Activated CD4-positive, CD25-positive, alpha-beta regulatory T cell treated with anti-CD3 and anti-CD28 coated beads, Interleukin-2, amount 50 U/mL, for 72 hours (primary cell): Measurements from ENCODE around the gene GTF3C2.
"Not testable (repeated sequence)": the region's sequence is repeated elsewhere in the genome, so short reads cannot be mapped to it uniquely, and the experiment has no call there.

Experiments
- DNase-seq: peaks from one replicate; pipeline ENCODE4 v3.0.0; 2021

Gene GTF3C2

DNA sequence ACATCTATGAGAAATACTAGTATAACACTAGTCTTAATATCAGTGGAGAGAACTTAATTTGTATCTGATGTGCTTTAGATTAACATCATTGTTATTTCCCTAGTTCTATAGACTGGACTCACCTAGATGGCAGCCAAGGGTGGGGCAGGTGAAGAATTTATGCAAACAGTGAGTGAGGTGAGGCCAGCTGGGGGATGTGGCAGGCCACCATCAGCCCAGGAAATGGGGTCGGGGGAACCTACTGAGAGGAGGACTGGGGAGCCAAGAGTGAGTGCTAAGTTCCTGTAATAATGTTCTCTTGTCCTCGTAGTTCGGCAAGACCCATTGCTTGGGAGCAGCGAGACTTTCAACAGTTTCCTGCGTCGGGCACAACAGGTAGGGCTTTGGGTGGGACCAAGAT is 16.4 kb upstream of the GTF3C2 start:
- no peak for DNase-seq

DNA sequence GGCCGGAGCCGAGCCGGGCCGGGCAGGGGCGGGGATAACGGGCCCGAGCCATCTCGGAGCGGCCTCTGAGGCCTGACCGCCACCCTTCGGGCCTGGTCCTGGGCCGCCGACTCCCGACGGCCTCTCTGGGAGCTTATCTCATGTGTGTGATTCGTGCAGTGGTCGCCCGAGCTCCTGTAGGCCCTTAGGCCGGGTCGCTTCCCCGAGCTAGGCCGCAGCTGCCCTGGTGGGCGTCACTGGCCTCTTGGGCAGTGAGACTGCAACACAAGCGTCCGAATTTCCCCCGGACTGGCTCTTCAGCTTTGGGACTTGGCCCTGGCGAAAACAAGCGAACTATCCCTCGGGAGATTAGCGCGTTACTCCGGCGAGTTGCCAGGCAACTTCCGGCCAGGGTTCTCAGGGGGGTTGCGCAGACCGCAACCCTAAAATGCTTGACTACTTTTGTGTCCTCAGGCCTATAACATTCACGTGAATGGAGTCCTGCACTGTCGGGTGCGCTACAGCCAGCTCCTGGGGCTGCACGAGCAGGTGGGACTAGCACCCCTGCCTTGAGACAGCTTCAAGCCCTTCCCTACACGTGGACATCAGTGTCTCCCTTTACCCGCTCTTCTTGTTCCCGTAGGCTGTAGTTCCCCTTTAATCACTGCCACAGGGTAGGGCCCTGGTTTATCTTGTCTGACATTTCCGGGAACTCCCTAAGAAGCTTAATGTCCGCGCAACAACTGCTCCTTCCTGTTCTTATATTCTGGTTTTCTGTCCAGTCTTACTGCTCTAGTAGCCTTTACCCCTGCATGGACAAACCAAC is 14.5 kb upstream of the GTF3C2 start:
- DNase-seq: peak; percentile 49

DNA sequence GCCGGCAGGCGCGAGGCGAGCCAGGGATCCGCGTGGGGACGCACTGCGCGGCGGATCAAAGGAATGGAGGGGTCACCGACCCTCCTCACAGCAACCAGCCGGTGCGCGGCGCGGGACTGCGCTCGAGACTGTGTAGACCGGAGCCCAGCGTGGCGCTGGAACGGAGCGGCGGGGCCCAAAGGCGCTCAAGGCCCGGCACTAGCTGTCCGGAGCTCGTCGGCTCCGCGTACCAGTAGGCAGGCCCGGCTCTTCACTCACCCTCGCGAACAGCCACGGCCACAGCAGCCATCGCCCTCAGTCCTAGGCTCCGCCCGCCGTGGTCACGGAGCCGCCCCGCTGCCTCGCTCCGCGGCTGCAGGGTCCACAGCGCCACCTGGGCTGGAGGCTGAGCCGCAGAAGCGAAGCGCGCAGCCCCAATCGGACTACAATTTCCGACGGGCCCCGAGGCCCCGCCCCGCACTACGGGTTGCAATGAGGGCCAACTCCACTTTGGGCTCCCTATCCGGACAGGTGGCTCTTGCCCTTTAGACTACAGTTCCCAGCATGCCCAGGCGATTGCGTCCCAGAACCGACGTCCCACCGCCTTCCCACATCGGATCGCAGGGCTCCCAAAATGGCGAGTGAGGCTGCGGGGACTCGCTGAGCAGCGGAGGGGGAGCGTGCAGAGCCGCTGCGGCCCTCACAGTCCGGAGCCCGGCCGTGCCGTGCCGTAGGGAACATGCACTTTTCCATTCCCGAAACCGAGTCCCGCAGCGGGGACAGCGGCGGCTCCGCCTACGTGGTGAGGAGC is 13.7 kb upstream of the GTF3C2 start, which contains the start of the genes EIF2B4 and SNX17:
TSS of gene EIF2B4 (minus strand) at position 313 of the 790 bp plus-strand sequence. CDS start at position 289, 24 bp downstream.
TSS of gene SNX17 (plus strand) at position 591 of the 790 bp plus-strand sequence. CDS start at position 719, 128 bp downstream.
- DNase-seq: peak; percentile 99

DNA sequence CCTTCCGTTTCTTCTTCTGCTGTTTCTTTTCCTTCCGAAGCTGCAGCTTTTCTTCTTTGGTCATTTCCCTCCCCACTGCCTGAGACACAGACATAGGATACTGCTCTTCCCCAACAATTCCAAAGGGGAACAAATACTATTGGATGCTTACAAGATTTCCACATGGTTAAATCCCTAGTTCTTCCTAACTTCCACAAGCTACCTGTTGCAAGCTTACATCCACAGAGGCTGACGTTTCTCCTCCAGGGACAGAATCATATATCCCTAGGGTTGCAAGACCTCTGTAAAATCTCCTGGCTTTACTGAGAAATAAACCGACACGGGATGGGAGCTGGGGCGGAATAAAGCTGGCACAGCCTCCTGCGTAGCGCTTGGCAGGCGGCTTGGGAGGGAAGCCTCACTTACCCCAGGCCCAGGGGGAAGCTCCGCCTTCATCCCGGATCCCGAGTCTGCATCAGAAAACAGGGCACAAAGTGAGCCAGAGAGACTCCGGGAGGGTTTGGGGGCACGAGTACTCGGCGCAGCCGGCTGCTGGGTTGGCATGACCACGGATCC is 13.0 kb upstream of the GTF3C2 start:
- no peak for DNase-seq

DNA sequence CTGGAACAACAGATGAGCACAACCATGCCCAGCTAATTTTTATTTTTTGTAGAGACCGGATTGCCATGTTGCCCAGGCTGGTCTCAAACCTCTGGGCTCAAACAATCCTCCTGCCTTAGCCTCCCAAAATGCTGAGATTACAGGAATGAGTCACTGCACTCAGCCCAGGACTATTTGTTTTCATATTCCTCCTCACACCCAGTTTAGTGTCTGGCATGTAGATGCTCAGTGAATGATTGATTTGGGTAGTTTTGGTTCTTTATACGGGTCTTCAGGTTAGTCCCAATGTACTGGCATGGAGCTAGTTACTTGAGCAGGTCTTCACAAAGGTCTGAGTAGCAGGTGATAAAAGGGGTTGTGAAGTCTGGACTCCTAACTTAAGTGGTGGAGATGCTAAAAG is 7.4 kb upstream of the GTF3C2 start:
- no peak for DNase-seq

DNA sequence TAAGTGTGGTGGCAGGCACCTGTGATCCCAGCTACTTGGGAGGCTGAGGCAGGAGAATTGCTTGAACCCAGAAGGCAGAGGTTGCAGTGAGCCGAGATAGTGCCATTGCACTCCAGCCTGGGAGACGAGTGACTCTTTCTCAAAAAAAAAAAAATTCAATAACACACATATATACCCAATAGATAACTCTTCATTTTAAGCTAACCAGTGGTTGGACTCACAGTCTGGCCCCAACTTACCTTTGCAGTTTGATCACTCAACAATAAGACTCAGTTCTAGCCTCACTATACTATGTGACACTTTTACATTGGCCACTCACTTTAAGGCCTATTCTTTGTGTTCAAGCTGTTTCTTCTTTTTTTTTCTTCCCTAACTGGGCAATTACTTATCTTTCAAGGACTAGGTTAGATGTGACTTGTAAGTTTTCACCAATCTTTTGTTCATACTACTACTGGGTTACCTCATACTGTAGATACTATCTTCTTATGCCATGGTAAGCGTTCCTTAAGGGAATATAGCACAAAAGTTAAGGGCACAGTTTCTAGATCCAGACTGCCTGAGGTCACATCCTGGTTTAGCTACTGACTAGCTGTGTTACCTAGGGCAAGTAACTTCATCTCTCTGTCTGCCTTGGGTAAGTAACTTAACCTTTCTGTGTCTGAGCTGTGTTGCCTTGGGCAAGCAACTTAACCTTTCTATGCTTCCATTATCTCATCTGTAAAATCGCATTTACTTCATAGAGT is 6.3 kb upstream of the GTF3C2 start:
- DNase-seq: no peak

DNA sequence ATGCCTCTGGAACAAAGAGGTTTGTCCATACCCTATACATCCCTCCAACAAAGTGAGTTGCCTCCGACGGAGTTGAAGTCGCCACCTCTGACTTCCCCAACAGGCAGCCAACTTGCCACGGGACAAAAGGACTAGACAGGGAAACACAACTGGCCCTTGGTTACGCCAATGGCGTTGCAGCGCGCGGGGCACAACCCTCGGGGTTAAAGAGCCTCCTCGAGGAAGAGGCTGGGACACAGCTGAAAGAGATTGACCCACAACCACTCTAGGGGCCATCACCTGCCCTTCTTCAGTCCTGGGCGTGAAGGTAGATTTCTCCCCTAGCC is 545 bp downstream of the GTF3C2 start:
- no peak for DNase-seq

DNA sequence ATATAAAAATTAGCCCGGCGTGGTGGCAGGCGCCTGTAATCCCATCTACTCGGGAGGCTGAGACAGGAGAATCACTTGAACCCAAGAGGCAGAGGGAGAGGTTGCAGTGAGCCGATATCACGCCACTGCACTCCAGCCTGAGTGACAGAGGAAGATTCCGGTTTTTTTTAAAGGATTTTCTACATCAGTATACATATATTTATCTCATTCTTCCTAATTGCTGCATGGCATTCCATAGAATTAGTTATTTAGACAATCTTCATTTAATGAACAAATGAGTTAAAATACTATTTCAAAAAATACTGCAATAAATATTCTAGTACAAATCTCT is 2.0 kb downstream of the GTF3C2 start:
- DNase-seq: no peak

DNA sequence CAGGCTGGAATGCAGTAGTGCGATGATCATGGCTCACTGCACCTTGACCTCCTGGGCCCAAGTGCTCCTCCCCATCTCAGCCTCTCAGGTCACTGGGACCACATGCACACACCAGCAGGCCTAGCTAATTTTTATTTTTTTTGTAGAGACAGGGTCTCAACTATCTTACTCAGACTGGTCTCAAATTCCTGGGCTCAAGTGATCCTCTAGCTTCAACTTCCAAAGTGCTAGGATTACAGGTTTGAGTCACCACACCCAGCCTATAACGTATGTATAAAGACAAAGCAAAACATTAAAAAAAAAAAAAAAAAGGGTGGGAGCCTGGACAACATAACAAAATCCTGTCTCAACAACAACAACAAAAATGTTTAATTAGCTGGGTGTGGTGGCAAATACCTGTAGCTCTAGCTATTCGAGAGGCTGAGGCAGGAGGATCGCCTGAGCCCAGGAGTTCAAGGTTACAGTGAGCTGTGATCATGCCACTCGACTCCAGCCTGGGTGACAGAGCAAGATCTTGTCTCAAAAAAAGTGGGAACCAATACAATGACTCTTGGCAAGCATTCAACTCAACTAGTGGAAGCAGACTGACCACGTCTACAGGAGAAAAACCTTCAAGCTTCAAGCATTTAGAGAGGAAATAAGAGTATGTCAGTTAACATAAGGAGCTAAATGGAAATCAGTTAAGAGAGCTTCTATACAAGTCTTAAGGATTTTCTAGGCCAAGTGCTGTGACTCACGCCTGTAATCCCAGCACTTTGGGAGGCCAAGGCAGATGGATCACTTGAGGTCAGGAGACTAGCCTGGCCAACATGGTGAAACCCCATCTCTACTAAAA is 2.6 kb downstream of the GTF3C2 start:
- no peak for DNase-seq

DNA sequence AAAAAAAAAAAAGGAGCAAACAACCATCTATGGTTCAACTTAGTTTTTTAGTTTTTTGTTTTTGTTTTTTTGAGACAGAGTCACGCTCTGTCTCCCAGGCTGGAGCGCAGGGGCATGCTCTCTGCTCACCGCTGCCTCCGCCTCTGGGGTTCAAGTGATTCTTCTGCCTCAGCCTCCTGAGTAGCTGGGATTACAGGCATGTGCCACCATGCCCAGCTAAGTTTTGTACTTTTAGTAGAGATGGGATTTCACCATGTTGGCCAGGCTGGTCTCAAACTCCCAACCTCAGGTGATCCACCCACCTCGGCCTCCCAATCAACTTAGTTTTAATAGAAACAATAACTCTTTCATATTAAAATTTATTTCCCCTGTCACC is 3.2 kb downstream of the GTF3C2 start:
- not testable (repeated sequence) for DNase-seq

DNA sequence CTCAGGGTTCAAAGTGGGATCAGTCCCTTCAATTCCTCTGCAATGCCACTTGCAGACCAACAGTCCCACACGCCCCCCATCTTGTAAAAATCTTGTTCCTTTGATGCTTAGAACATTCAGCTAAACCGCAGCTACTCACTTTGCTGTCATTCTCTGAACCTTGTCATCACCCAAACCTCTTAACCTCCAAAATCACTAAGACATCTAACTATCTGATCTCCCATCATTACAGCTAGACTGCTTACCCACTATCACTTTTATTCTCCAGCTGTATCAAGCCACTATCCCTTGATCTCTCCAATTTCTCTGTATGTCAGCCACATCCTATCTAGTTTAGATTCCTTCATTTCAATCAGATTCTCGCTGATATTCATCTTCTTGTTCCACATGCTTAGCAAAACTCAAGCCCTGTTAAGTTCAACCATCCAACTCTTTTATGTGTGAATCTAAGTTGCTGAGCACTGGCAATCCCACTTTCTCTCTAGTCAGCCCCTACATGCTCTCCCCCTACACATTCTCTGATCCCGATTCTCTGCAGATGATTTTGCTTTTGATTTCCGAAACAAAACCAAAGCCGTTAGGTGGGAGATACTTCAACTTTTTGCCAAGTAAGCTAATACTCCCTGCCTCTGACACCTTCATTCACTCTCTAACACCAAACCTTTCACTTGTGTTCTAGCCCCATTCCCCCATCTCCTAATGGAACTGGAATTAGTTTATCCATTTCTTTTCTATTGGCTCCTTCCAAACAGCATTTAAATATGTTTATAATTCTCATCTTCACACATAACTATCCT is 4.6 kb downstream of the GTF3C2 start:
- no peak for DNase-seq

DNA sequence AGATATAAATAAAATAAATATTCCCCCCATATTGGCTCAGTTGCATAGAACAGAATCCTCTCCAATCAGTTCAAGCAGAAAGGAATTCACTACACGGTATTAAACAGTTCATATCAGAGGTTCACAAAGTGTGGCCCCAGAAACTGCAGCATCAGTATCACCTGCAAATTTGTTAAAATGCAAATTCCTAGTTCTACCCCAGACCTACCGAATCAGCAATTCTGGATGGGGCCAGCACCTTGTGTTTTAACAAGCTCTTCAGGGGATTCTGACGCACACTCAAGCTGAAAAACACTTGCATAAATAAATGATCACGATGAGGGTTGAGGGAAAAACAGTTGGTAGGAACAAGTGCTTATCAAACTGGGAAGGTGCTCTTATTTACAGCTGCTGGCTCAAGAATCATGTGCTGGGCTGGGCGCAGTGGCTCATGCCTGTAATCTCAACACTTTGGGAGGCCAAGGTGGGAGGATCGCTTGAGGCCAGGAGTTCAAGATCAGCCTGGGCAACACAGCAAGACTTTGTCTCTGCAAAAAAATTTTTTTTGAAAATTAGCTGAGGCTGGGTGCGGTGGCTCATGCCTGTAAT is 6.4 kb downstream of the GTF3C2 start:
- no peak for DNase-seq

DNA sequence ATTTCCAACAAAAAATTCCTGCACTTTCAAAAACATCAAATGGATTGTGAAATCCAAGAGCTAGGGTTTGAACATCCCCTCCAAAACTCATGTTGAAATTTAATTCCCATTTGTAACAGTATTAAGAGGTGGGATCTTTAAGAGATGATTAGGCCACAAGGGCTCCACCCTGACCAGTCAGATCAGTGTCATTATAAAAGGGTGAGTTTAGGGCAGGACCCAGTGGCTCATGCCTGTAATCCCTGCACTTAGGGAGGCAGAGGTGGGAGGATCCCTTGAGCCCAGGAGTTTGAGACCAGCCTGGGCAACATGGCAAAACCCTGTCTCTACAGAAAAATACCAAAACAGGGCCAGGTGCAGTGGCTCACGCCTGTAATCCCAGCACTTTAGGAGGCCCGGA is 8.9 kb downstream of the GTF3C2 start:
- no peak for DNase-seq

DNA sequence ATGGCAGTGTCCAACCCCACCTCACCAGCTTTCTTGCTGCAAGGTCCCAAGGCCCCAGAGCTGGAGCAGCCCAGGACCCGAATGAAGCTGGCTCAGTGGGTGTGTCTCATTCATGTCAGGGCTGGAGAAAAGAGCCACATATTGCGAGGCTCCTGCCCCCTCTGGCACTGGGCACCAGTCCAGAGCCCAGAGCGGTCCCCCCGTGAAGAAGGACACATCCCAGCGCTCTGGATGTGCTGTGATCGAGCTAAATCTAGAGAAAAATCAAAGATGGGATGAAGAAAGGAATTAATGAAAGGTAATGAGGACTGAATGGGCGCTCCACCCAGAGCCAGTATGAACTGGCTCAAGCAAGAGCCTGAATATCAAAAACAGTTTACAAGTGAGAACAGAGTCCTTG is 20.4 kb downstream of the GTF3C2 start:
- DNase-seq: no peak

DNA sequence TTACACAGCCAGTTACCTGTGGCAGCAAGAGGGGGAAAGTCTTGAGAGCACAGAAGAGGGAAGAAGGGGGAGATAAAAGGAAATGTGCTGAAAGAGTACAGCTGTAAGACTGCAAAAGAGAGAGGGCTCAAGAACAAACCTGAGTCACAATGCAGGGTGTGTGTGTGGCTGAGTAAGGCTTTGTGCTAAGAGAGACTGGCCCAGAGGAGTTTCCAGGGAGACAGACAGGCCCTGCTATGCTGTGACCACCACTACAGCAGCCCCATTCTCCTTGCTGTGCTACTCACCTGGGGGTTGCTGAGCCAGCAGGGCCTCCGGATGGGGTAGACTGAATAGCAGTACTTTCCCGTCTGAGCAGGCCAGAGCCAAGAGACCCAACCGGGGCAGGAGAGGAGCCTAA is 21.3 kb downstream of the GTF3C2 start:
- DNase-seq: no peak

DNA sequence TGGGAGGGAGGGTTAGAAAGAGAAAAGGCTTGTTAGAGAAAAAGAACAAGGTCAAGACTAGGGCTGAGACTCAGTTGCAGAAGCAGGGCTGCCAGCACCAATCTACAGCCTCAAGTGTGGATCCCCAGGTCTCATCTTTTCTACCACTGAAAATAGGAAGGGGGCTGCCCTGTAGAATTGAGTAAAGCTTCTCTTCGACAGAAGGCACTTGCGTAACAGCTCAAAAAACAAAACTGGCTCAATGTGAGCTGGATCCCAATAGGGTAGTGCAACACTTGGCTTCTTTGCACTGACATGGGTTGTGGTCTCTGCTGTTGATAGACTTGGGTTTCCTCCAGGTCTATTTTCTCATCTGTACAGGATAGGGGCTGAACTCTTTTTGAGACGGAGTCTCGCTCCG is 31.8 kb downstream of the GTF3C2 start:
- no peak for DNase-seq

DNA sequence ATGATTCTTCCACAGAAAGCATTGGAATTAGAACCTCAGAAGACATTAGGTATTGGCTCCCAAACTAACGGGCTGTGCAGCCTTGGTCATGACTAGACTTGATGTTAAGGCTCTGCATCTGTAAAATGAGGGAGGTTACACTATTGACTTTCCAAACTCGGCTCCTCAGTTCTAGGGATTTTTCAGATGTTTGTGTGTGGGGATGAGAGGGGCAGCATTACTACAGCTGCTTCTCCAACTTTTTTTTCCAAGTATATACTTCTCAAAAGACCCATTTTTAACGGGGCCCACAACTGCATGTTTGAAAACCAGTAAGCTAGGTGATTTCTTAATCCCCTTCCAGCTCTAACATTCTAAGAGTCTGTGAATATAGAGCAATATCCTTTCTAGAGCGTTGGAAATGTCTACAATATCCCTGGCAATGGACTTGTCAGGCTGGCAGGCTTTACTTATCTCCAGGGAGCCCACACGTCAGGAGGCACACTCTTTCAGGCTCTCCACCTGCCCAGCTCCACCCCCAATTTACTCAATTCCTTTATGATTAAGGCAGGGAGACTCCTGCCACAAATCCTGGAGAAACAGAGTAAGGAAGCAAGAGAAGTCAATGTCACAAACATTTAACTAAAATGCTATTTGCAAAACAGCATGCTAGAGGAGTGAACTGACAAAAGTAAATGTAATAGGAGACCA is 32.8 kb downstream of the GTF3C2 start:
- no peak for DNase-seq

DNA sequence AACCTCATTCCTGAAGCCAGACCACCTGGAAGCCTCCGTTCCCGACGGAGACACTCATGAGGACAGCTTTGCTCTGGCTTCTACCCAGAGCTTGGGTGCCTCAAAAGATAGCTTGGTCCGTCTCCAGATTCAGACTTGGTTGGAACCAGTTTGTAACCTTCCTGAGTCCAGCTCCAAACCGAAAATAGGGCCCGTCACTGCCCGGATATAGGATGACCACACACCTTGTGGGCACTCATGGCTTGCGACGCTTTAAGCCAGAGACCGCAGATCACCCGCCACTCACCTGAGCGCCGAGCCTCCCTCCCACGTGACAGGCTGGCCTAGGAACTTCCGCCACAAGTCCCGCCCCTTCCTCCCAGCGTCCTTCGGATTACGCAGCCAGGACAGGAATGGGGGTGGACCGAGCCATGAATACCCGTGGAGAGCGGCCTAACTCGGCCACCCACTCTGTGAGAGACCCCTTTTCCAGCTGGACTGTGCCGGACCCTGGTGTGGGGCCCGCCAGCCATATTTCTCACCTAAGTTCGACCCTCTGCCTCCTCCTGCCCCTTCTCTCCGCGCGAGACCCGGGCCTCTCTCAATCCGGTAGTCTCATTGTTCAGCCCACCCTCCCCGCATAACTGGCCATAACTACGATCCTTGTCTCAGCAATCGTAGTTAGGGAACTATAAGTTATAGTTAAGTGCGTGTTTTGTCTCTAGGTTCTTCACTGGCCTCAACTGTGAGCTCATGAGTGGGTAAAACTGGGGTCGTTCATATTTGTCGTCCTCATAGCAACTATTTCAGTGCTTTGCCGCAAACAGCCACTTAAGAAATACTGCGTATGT is 33.6 kb downstream of the GTF3C2 start, which contains the start of gene MPV17:
TSS of gene MPV17 (minus strand) at position 332 of the 830 bp plus-strand sequence. CDS start 580 bp downstream, outside the sequence.
- DNase-seq: peak; percentile 87

DNA sequence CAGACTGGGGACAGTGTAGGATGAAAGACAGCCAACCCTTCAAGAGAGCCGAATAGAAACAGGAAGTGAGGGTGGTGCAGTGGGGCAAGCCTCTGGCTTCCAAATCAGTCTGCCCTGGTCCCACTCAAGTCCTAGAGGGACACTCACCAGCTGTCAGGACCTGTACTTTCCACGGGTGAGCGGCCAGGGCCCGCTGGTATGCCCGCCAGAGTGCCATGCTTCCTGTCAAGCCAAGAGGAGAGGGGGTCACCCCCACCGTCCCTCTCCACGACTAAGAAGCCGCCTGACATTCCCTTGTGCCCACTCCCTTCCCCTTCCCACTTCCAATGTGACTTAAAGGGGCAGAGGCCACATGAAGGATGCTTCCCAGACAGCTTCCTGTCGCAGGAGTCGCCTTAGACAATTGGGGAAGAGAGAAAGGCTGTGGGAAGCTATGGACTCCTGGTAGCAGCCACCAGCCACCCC is 34.2 kb downstream of the GTF3C2 start:
- DNase-seq: peak; percentile 43
